Panc1 (cell line): ENCODE measurements around the gene MUC3A.

Experiments used
- POLR2AphosphoS5 ChIP-seq: IDR thresholded peaks from 2 replicates; pipeline ENCODE4 v1.6.1; 2012; ENCODE audit warnings: mild to moderate bottlenecking, low read depth, low read length, moderate library complexity
- SIN3A ChIP-seq: IDR thresholded peaks from 2 replicates; pipeline ENCODE4 v1.6.1; 2012; ENCODE audit warnings: low read depth, mild to moderate bottlenecking, low read length, moderate library complexity, borderline replicate concordance; ENCODE audit not compliant: insufficient read depth
- TF ChIP-seq, protein P1 (sequence below), 2 experiments: IDR thresholded peaks; 2 replicates each; pipeline ENCODE4 v1.6.1; 2011 to 2012; ENCODE audit warnings: low read depth in 2 of 2, control low read depth in 1 of 2, low read length in 1 of 2, mild to moderate bottlenecking in 1 of 2, moderate library complexity in 1 of 2; ENCODE audit not compliant: insufficient read depth in 1 of 2
- TF ChIP-seq, protein P2 (sequence below): fragments of 450-650 bp; IDR thresholded peaks from 2 replicates; pipeline ENCODE4 v1.5.1; 2017; ENCODE audit warnings: mild to moderate bottlenecking

- TF ChIP-seq, protein P1, sequence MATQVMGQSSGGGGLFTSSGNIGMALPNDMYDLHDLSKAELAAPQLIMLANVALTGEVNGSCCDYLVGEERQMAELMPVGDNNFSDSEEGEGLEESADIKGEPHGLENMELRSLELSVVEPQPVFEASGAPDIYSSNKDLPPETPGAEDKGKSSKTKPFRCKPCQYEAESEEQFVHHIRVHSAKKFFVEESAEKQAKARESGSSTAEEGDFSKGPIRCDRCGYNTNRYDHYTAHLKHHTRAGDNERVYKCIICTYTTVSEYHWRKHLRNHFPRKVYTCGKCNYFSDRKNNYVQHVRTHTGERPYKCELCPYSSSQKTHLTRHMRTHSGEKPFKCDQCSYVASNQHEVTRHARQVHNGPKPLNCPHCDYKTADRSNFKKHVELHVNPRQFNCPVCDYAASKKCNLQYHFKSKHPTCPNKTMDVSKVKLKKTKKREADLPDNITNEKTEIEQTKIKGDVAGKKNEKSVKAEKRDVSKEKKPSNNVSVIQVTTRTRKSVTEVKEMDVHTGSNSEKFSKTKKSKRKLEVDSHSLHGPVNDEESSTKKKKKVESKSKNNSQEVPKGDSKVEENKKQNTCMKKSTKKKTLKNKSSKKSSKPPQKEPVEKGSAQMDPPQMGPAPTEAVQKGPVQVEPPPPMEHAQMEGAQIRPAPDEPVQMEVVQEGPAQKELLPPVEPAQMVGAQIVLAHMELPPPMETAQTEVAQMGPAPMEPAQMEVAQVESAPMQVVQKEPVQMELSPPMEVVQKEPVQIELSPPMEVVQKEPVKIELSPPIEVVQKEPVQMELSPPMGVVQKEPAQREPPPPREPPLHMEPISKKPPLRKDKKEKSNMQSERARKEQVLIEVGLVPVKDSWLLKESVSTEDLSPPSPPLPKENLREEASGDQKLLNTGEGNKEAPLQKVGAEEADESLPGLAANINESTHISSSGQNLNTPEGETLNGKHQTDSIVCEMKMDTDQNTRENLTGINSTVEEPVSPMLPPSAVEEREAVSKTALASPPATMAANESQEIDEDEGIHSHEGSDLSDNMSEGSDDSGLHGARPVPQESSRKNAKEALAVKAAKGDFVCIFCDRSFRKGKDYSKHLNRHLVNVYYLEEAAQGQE (IDR thresholded peaks at IDR 0.05; ENCODE audit: insufficient read depth in 1 of 2, low read depth in 2 of 2, low read length in 1 of 2), result no peak
- TF ChIP-seq POLR2AphosphoS5, result no peak
- TF ChIP-seq, protein P2, sequence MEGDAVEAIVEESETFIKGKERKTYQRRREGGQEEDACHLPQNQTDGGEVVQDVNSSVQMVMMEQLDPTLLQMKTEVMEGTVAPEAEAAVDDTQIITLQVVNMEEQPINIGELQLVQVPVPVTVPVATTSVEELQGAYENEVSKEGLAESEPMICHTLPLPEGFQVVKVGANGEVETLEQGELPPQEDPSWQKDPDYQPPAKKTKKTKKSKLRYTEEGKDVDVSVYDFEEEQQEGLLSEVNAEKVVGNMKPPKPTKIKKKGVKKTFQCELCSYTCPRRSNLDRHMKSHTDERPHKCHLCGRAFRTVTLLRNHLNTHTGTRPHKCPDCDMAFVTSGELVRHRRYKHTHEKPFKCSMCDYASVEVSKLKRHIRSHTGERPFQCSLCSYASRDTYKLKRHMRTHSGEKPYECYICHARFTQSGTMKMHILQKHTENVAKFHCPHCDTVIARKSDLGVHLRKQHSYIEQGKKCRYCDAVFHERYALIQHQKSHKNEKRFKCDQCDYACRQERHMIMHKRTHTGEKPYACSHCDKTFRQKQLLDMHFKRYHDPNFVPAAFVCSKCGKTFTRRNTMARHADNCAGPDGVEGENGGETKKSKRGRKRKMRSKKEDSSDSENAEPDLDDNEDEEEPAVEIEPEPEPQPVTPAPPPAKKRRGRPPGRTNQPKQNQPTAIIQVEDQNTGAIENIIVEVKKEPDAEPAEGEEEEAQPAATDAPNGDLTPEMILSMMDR, result no peak
- TF ChIP-seq SIN3A, result no peak
Observed at GRCh38 chr7:100949933-100950443, 654 bp downstream of the MUC3A start.
